Measurements from ENCODE around the gene ZNF470.

Gene ZNF470

GRCh38 chr19:56567274-56568120 is at the start of gene ZNF470:
ZNF470 (plus strand) TSS chr19:56567468; CDS start chr19:56570312, 2,844 bp downstream.
- DNase-seq (ENCODE audit: insufficient read length, low spot score): peak; percentile 70
- peak; percentile 27; the same call in 1 of the 2 replicates for TF ChIP-seq POLR2A (IDR thresholded peaks at IDR 0.05; ENCODE audit: low read depth, low read length)
- FAIRE-seq: no peak

GRCh38 chr19:56525214-56525860 is 41.9 kb upstream of the ZNF470 start:
- FAIRE-seq: no peak

GRCh38 chr19:56537442-56537841 is 29.8 kb upstream of the ZNF470 start:
- DNase-seq (ENCODE audit: insufficient read length, low spot score) (no peak), FAIRE-seq (no peak)
- no peak for TF ChIP-seq POLR2A (IDR thresholded peaks at IDR 0.05; ENCODE audit: low read depth, low read length)

More at GRCh38 chr19:56525214-56525860, 41.9 kb upstream of the ZNF470 start:
- no peak for TF ChIP-seq POLR2A (IDR thresholded peaks at IDR 0.05; ENCODE audit: low read depth, low read length)
- DNase-seq (ENCODE audit: insufficient read length, low spot score): no peak

- DNase-seq (ENCODE audit: insufficient read length, low spot score): peak; percentile 98
- FAIRE-seq: no peak
- TF ChIP-seq POLR2A (IDR thresholded peaks at IDR 0.05; ENCODE audit: low read depth, low read length): peak; percentile 34; the same call in 1 of the 2 replicates
Measured at GRCh38 chr19:56538254-56538760, 29.0 kb upstream of the ZNF470 start.

- FAIRE-seq: no peak
- peak; percentile 36; the same call in 1 of the 2 replicates for TF ChIP-seq POLR2A (IDR thresholded peaks at IDR 0.05; ENCODE audit: low read depth, low read length)
- peak; percentile 89 for DNase-seq (ENCODE audit: insufficient read length, low spot score)
Measured at GRCh38 chr19:56538761-56539263, 28.5 kb upstream of the ZNF470 start, which contains the start of gene ZFP28. ZFP28 (plus strand) TSS chr19:56538948; CDS start chr19:56539019, 71 bp downstream.

GRCh38 chr19:56543776-56544175 is 23.5 kb upstream of the ZNF470 start:
- DNase-seq (ENCODE audit: insufficient read length, low spot score) (no peak), FAIRE-seq (no peak)
- no peak for TF ChIP-seq POLR2A (IDR thresholded peaks at IDR 0.05; ENCODE audit: low read depth, low read length)

GRCh38 chr19:56547535-56547934 is 19.7 kb upstream of the ZNF470 start:
- no peak for FAIRE-seq
- no peak for TF ChIP-seq POLR2A (IDR thresholded peaks at IDR 0.05; ENCODE audit: low read depth, low read length)
- DNase-seq (ENCODE audit: insufficient read length, low spot score): no peak

- FAIRE-seq (no peak), DNase-seq (ENCODE audit: insufficient read length, low spot score) (no peak)
- no peak for TF ChIP-seq POLR2A (IDR thresholded peaks at IDR 0.05; ENCODE audit: low read depth, low read length)
Measured at GRCh38 chr19:56554272-56554869, 12.9 kb upstream of the ZNF470 start.

GRCh38 chr19:56562766-56563165 is 4.5 kb upstream of the ZNF470 start:
- DNase-seq (ENCODE audit: insufficient read length, low spot score) (no peak), FAIRE-seq (no peak)
- no peak for TF ChIP-seq POLR2A (IDR thresholded peaks at IDR 0.05; ENCODE audit: low read depth, low read length)

- no peak for TF ChIP-seq POLR2A (IDR thresholded peaks at IDR 0.05; ENCODE audit: low read depth, low read length)
- DNase-seq (ENCODE audit: insufficient read length, low spot score): no peak
- no peak for FAIRE-seq
Measured at GRCh38 chr19:56566904-56567273, 379 bp upstream of the ZNF470 start.

GRCh38 chr19:56572589-56572988 is 5.3 kb downstream of the ZNF470 start:
- FAIRE-seq (no peak), DNase-seq (ENCODE audit: insufficient read length, low spot score) (no peak)
- TF ChIP-seq POLR2A (IDR thresholded peaks at IDR 0.05; ENCODE audit: low read depth, low read length): no peak

- TF ChIP-seq POLR2A (IDR thresholded peaks at IDR 0.05; ENCODE audit: low read depth, low read length): no peak
- no peak for DNase-seq (ENCODE audit: insufficient read length, low spot score)
- FAIRE-seq: no peak
Measured at GRCh38 chr19:56573914-56574313, 6.6 kb downstream of the ZNF470 start.

- FAIRE-seq (no peak), DNase-seq (ENCODE audit: insufficient read length, low spot score) (no peak)
- TF ChIP-seq POLR2A (IDR thresholded peaks at IDR 0.05; ENCODE audit: low read depth, low read length): no peak
Measured at GRCh38 chr19:56577719-56578602, 10.7 kb downstream of the ZNF470 start.
